ENCODE results near the gene KIFC1. TPM values are rescaled to one million over a fixed set of nuclear protein-coding genes. Genes with fewer than 3 reads are reported as not detected.

KIFC1 gene
- total RNA-seq, 1 experiment from 2014 or later = 65.3 TPM

GRCh38 chr6:33413241-33414120 is 21.9 kb downstream of the KIFC1 start:
- no peaks in the 10 kb centered on the region for H3K9me3 Mint-ChIP-seq (ENCODE audit: unreplicated experiment)
- no peak for DNase-seq
- peaks cover 70% of the 10 kb centered on the region for H3K36me3 Mint-ChIP-seq (ENCODE audit: insufficient read depth, unreplicated experiment)
- no peak overlapping the region for H3K4me3 Mint-ChIP-seq (ENCODE audit: unreplicated experiment)
- H3K4me1 Mint-ChIP-seq (ENCODE audit: low read depth, unreplicated experiment) = peaks cover 15% of the 10 kb centered on the region
- Histone ChIP-seq H3K9me3 (no peaks in the 10 kb centered on the region), H3K4me1 (peaks cover 20% of the 10 kb centered on the region), H3K36me3 (ENCODE audit: control insufficient read depth, insufficient read depth, low read length) (peaks cover 4% of the 10 kb centered on the region), H3K27me3 (replicated peaks; ENCODE audit: control insufficient read depth, insufficient read depth, low read length) (no peaks in the 10 kb centered on the region), H3K4me3 (ENCODE audit: low read depth, low read length) (no peak overlapping the region)
- no peaks in the 10 kb centered on the region for H3K27me3 Mint-ChIP-seq (ENCODE audit: insufficient read depth, unreplicated experiment)
- no TSS peak for BruUV-seq (replicated peaks)
- TF ChIP-seq CTCF (IDR thresholded peaks at IDR 0.05; ENCODE audit: insufficient read depth in 1 of 2, low read depth in 1 of 2, low read length in 1 of 2, severe bottlenecking in 1 of 2, unreplicated experiment in 1 of 2) = no peak
- H3K27ac Mint-ChIP-seq (ENCODE audit: unreplicated experiment) = no peak overlapping the region
- intact Hi-C loops (cut with micrococcal nuclease; ENCODE audit: unreplicated experiment) = no loop called here
- POLR2A ChIA-PET = interaction anchor here (0.6 kb wide), 1 partner anchor 95 kb away, joined by 4 read pairs; no protein-coding TSS in a partner anchor
- CTCF ChIA-PET = no interaction called here

DNA sequence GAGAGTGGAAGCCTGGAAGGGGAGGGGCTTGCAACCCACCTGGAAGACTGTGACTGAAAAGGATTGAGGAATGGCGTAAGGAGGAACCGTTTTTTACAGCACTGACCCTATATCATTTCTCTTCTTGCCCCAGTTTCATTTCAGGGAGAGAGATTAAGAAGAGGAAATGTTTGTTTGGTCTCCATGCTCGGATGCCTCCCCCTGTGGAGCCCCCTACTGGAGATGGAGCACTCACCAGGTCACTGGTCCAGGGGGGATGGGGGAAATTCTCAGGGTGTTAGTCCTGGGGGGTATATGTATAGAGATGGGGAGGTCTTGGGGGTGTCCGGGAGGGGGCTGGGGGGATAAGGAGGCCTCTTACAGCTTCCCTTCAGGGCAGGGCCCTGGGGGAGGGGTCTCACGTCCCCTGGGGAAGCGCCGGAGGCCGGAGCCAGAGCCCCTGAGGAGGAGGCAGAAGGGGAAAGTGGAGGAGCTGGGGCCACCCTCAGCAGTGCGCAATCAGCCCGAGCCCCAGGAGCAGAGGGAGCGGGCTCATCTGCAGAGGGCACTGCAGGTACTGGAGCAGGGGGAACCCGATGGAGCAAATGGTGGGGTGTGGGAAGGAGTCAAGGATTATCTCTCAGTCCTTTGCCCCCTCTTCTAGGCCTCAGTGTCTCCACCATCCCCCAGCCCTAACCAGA is 23.1 kb downstream of the KIFC1 start:
- H3K27me3 ChIP-seq (replicated peaks; ENCODE audit: control insufficient read depth, insufficient read depth, low read length) = no peaks in the 10 kb centered on the region
- POLR2A ChIA-PET = no interaction called here
- CTCF ChIA-PET = no interaction called here
- no peaks in the 10 kb centered on the region for H3K9me3 ChIP-seq
- no TSS peak for BruUV-seq (replicated peaks)
- H3K36me3 ChIP-seq (ENCODE audit: control insufficient read depth, insufficient read depth, low read length) = peaks cover 4% of the 10 kb centered on the region
- Mint-ChIP-seq H3K27me3 (ENCODE audit: insufficient read depth, unreplicated experiment) (no peaks in the 10 kb centered on the region), H3K27ac (ENCODE audit: unreplicated experiment) (no peak overlapping the region), H3K9me3 (ENCODE audit: unreplicated experiment) (no peaks in the 10 kb centered on the region), H3K4me3 (ENCODE audit: unreplicated experiment) (no peak overlapping the region), H3K4me1 (ENCODE audit: low read depth, unreplicated experiment) (peaks cover 10% of the 10 kb centered on the region), H3K36me3 (ENCODE audit: insufficient read depth, unreplicated experiment) (peaks cover 61% of the 10 kb centered on the region)
- no peak overlapping the region for H3K4me3 ChIP-seq (ENCODE audit: low read depth, low read length)
- no peak for DNase-seq
- intact Hi-C loops (cut with micrococcal nuclease; ENCODE audit: unreplicated experiment) = no loop called here
- peak in 1 of 2 experiments; percentile 29 for TF ChIP-seq CTCF (IDR thresholded peaks at IDR 0.05; ENCODE audit: insufficient read depth in 1 of 2, low read depth in 1 of 2, low read length in 1 of 2, severe bottlenecking in 1 of 2, unreplicated experiment in 1 of 2)
- H3K4me1 ChIP-seq = peaks cover 18% of the 10 kb centered on the region

- H3K4me1 ChIP-seq = peaks cover 18% of the 10 kb centered on the region
- peaks cover 50% of the 10 kb centered on the region for H3K36me3 Mint-ChIP-seq (ENCODE audit: insufficient read depth, unreplicated experiment)
Measured at GRCh38 chr6:33415831-33416230, 24.2 kb downstream of the KIFC1 start.

More at GRCh38 chr6:33415831-33416230, 24.2 kb downstream of the KIFC1 start:
- BruUV-seq (replicated peaks) = no TSS peak
- H3K27ac Mint-ChIP-seq (ENCODE audit: unreplicated experiment) = no peak overlapping the region
- DNase-seq = no peak
- H3K9me3 Mint-ChIP-seq (ENCODE audit: unreplicated experiment) = no peaks in the 10 kb centered on the region
- Histone ChIP-seq H3K4me3 (ENCODE audit: low read depth, low read length) (no peak overlapping the region), H3K36me3 (ENCODE audit: control insufficient read depth, insufficient read depth, low read length) (peaks cover 4% of the 10 kb centered on the region), H3K9me3 (no peaks in the 10 kb centered on the region), H3K27me3 (replicated peaks; ENCODE audit: control insufficient read depth, insufficient read depth, low read length) (no peaks in the 10 kb centered on the region)
- ChIA-PET CTCF (no interaction called here), POLR2A (no interaction called here)
- H3K4me3 Mint-ChIP-seq (ENCODE audit: unreplicated experiment) = no peak overlapping the region
- peaks cover 6% of the 10 kb centered on the region for H3K4me1 Mint-ChIP-seq (ENCODE audit: low read depth, unreplicated experiment)
- TF ChIP-seq CTCF (IDR thresholded peaks at IDR 0.05; ENCODE audit: insufficient read depth in 1 of 2, low read depth in 1 of 2, low read length in 1 of 2, severe bottlenecking in 1 of 2, unreplicated experiment in 1 of 2) = no peak
- intact Hi-C loops (cut with micrococcal nuclease; ENCODE audit: unreplicated experiment) = no loop called here
- H3K27me3 Mint-ChIP-seq (ENCODE audit: insufficient read depth, unreplicated experiment) = no peaks in the 10 kb centered on the region
